Cardiac muscle cell (in vitro differentiated cells and primary cell): ENCODE data around the gene GAL3ST3. TPM values are rescaled to one million over a fixed set of nuclear protein-coding genes. Genes with fewer than 3 reads are reported as not detected.

Experiments
- DNase-seq, 2 donors: peaks; one replicate each; pipeline versions ENCODE4 v3.0.0 to v3.0.0-alpha.2; 2010 to 2017; ENCODE audit warnings: low read depth in 1 of 2, low spot score in 1 of 2
- H3K27ac ChIP-seq: fragments of 200-600 bp; sonication (generic); 2 replicates; pipeline ENCODE4 v1.5.1; 2016
- H3K27me3 ChIP-seq: fragments of 200-600 bp; sonication (generic); 2 replicates; pipeline ENCODE4 v1.6.0; 2016; ENCODE audit warnings: control low read depth
- H3K36me3 ChIP-seq: fragments of 200-600 bp; sonication (generic); 2 replicates; pipeline ENCODE4 v1.5.1; 2016; ENCODE audit warnings: control low read depth
- H3K4me1 ChIP-seq: fragments of 200-600 bp; sonication (generic); 2 replicates; pipeline ENCODE4 v1.8.1; 2017; ENCODE audit warnings: low read depth, mild to moderate bottlenecking, mixed run types
- H3K4me3 ChIP-seq: fragments of 200-600 bp; sonication (generic); 2 replicates; pipeline ENCODE4 v1.5.1; 2016; ENCODE audit warnings: mild to moderate bottlenecking
- H3K9me3 ChIP-seq: fragments of 200-600 bp; sonication (generic); 2 replicates; pipeline ENCODE4 v1.5.1; 2017; ENCODE audit warnings: low read depth, mild to moderate bottlenecking, control low read depth
- polyA plus RNA-seq: library from polyadenylated mRNA; unstranded; fragments of >200 nt; fragmentation: Nextera tagmentation; extraction: Ambion mirVana; gene quantifications from 2 replicates; pipeline ENCODE4 v1.2.1, GENCODE V29; 2016
- total RNA-seq: library from RNA; depleted of rRNA; stranded (reverse); fragments of >200 nt; gene quantifications from 2 replicates; pipeline ENCODE4 v1.2.3, GENCODE V29; 2016
- TF ChIP-seq, protein P1 (sequence below): IDR thresholded peaks from 2 replicates; pipeline ENCODE4 v1.5.1; 2012; ENCODE audit warnings: low read depth, mild to moderate bottlenecking, low read length

Gene GAL3ST3
- total and polyA plus RNA-seq, 2 experiments from 2014 or later: 22.3 to 25.5 TPM

DNA sequence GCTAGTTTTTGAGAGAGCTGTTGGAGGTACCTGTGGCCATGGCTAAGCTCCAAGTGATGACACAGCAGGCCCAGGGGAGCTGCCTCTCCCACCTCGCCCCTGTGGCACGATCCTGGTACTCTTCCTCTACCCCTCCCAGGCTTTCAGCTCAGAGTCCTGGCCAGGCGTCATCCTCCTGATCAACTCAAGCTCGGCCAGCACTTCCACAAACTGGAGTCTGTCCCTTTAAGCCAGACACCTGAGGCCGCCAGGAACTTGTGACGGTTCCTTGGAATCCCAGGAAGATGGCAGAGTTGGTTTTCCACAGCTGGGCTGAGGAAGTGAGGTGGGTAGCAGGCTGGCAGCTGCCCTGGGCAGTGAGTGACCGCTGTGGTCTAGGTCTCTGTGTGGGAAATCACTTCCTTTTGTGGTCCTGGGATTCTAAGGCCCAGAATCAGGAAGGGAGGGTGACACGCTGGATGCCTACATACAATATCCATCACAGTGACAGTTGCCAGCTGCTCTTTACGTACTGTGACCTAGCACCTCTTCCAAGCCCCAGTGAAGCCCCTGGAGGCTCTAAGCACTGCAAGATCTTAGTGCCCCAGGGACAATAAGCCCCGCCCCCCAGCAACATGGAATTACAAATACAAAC is 40.4 kb downstream of the GAL3ST3 start:
- H3K27ac ChIP-seq: no peak overlapping the region
- H3K27me3 ChIP-seq: peaks cover 24% of the 10 kb centered on the region
- H3K4me1 ChIP-seq: no peaks in the 10 kb centered on the region
- TF ChIP-seq, protein P1, sequence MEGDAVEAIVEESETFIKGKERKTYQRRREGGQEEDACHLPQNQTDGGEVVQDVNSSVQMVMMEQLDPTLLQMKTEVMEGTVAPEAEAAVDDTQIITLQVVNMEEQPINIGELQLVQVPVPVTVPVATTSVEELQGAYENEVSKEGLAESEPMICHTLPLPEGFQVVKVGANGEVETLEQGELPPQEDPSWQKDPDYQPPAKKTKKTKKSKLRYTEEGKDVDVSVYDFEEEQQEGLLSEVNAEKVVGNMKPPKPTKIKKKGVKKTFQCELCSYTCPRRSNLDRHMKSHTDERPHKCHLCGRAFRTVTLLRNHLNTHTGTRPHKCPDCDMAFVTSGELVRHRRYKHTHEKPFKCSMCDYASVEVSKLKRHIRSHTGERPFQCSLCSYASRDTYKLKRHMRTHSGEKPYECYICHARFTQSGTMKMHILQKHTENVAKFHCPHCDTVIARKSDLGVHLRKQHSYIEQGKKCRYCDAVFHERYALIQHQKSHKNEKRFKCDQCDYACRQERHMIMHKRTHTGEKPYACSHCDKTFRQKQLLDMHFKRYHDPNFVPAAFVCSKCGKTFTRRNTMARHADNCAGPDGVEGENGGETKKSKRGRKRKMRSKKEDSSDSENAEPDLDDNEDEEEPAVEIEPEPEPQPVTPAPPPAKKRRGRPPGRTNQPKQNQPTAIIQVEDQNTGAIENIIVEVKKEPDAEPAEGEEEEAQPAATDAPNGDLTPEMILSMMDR: no peak
- H3K9me3 ChIP-seq: no peaks in the 10 kb centered on the region
- peaks cover 3% of the 10 kb centered on the region for H3K36me3 ChIP-seq
- H3K4me3 ChIP-seq: no peak overlapping the region
- DNase-seq: no peak

DNA sequence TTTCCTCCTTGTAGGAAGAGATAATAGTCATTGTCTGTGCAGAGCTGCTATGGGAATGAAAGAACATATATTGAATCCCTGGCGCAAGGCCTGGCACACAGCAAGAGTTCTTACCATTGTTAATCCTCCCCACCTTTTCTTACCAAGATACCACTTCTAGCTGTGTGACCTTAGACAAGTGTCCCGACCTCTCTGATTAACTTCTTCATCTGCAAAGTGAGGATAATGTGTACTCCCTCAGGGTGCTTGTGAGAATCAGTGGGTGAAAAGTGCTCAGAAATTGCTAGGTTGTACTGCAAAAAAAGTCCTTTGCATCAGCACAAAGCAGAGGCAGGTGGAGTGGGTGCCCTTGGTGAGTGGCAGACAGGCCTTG is 40.9 kb downstream of the GAL3ST3 start:
- DNase-seq: no peak
- H3K4me1 ChIP-seq: no peaks in the 10 kb centered on the region
- peaks cover 3% of the 10 kb centered on the region for H3K36me3 ChIP-seq
- TF ChIP-seq, protein P1: no peak
- peaks cover 24% of the 10 kb centered on the region for H3K27me3 ChIP-seq
- H3K27ac ChIP-seq: no peak overlapping the region
- no peak overlapping the region for H3K4me3 ChIP-seq
- no peaks in the 10 kb centered on the region for H3K9me3 ChIP-seq

DNA sequence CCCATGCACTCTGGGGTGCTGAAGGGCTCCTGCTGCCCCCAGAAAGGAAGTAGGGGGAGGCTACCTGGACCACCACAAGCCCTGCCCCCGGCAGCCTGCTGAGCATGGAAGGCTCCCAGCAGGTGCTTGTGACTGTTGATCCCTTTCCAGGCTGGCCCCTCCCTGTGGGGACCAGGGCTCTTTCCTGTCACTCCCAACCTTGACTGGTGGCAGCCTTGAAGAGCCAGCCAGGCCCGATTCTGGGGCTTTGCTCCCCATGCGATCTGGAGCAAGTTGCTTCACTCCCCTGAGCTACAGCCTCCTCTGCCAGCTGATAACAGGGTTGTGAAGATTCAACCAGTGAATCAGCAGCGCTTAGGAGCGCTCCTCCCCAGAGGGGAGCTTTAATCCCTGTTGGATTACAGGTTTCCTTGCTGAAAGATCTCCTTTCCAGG is 41.7 kb downstream of the GAL3ST3 start:
- Histone ChIP-seq H3K4me3 (no peak overlapping the region), H3K9me3 (no peaks in the 10 kb centered on the region), H3K27ac (no peak overlapping the region), H3K36me3 (peaks cover 3% of the 10 kb centered on the region), H3K27me3 (peaks cover 20% of the 10 kb centered on the region), H3K4me1 (no peaks in the 10 kb centered on the region)
- peak in 1 of 2 donors; percentile 18 for DNase-seq
- TF ChIP-seq, protein P1: no peak

DNA sequence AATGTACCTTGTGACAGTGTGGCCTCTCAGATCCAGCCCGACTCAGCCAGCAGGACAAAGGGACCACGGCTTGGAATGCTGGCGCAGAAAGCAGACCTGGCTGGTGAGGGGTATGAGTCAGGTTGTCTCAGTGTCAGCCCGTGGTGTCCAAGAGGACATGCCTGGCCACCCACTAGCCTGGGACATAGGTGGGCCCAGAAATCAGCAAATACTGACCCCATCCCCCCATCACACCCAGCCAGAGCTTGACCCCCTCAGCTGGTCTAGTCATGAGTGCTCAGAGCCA is 42.1 kb downstream of the GAL3ST3 start:
- TF ChIP-seq, protein P1: no peak
- Histone ChIP-seq H3K36me3 (peaks cover 3% of the 10 kb centered on the region), H3K4me3 (no peak overlapping the region), H3K9me3 (no peaks in the 10 kb centered on the region), H3K27me3 (peaks cover 16% of the 10 kb centered on the region), H3K27ac (no peak overlapping the region), H3K4me1 (no peaks in the 10 kb centered on the region)
- no peak for DNase-seq

DNA sequence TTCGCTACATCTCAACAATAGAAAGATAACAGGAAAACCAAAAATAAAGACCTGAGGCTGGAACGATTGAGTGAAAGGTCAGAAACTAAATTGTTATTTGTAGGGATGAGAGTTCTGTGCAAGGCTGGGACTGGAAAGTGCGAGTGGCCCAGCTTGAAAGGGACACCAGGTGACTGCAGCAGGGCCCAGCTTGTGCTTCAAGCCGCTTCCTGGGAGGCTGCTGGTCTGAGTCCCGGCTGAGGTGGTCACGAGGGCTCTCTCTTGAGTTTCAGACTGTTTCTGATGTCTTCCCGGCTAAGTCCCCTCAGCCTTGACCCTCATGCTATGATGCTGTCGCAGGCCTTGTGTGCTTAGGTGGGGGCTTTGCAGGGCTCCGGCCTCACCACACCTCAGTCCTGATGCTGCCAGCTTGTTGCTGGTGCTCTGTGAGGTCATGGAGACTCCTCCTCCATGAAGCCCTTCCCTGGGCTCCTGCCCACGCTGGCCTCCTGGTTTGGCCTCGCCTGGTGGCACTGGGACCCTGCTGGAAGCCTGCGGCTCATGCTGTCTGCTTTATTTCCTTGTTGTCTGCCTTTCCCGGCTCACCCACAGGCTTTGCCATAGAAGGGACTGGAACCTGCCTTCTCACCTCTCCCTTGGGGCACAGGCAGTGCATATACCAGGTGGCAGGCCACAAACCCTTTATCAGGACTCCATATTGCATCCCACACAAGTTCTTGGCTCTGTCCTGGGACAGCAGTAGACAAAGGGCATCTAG is 42.6 kb downstream of the GAL3ST3 start:
- Histone ChIP-seq H3K27ac (no peak overlapping the region), H3K36me3 (peaks cover 3% of the 10 kb centered on the region), H3K27me3 (peaks cover 11% of the 10 kb centered on the region), H3K9me3 (no peaks in the 10 kb centered on the region), H3K4me1 (no peaks in the 10 kb centered on the region), H3K4me3 (no peak overlapping the region)
- no peak for DNase-seq
- TF ChIP-seq, protein P1: no peak
